ENCODE results near the gene CASD1.

Gene CASD1

GRCh38 chr7:94511718-94512117 is 2.1 kb downstream of the CASD1 start:
- no peak for DNase-seq (ENCODE audit: low read depth)
- no peak for TF ChIP-seq CTCF (IDR thresholded peaks at IDR 0.05; ENCODE audit: insufficient read depth, low read depth, low read length, missing control alignments)
- no peak overlapping the region for H3K4me3 ChIP-seq (ENCODE audit: low read depth, low read length)

DNA sequence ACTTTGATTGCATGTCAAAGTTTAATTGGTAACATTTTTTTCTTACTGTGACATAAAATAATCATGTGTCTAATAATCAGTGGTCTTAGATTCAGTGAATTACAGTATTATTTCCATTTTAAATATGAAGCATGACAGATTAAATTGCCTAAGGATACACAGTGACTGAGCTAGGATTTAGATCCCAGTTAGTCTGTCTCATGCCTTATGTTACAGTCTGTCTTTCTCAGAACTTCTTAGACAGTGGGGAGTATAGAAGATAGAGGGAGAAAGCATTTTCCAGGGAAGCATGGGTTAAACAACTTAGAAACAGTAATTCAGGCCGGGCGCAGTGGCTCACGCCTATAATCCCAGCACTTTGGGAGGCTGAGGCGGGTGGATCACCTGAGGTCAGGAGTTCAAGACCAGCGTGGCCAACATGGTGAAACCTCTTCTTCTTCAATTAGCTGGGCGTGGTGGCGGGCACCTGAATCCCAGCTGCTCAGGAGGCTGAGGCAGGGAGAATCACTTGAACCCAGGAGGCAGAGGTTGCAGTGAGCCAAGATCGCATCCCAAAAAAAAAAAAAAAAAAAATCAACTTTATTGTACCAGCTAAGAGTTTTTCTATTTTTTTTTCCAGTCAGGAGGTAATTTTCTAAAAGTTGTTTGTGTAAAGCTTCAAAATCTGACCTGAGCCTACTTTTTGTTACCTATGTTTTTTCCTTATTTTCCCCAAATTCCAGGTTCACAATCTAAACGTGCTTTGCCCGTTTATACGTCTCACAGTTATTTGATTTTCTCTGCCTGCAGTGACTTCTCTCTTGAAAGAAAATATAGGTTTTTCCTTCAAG is 3.3 kb downstream of the CASD1 start:
- TF ChIP-seq CTCF (IDR thresholded peaks at IDR 0.05; ENCODE audit: insufficient read depth, low read depth, low read length, missing control alignments) = no peak
- DNase-seq (ENCODE audit: low read depth) = no peak
- no peak overlapping the region for H3K4me3 ChIP-seq (ENCODE audit: low read depth, low read length)

GRCh38 chr7:94513565-94513860 is 3.9 kb downstream of the CASD1 start:
- DNase-seq (ENCODE audit: low read depth) = no peak
- H3K4me3 ChIP-seq (ENCODE audit: low read depth, low read length) = no peak overlapping the region
- no peak for TF ChIP-seq CTCF (IDR thresholded peaks at IDR 0.05; ENCODE audit: insufficient read depth, low read depth, low read length, missing control alignments)

- TF ChIP-seq CTCF (IDR thresholded peaks at IDR 0.05; ENCODE audit: insufficient read depth, low read depth, low read length, missing control alignments) = no peak
- no peak overlapping the region for H3K4me3 ChIP-seq (ENCODE audit: low read depth, low read length)
- DNase-seq (ENCODE audit: low read depth) = no peak
These were observed 4.7 kb downstream of the CASD1 start for GRCh38 chr7:94514140-94514889.

DNA sequence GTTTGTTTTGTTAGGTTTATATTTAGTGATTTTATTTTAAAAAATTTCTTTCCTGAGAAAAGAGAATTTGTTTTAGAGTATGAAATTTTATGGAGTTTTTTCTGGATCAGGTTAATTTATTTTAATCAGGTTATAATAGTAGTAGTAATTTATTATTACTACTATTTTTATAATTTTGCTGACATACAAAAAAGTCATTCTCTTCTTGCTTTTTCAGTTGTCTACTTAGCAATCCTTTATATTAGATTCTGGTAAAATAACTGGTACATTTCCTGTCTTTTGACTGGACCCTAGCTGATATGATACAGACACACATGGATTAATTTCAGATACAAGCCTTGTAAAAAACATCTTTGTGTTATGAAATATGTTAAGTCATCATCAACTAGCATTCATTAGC is 5.3 kb downstream of the CASD1 start:
- H3K4me3 ChIP-seq (ENCODE audit: low read depth, low read length) = no peak overlapping the region
- no peak for TF ChIP-seq CTCF (IDR thresholded peaks at IDR 0.05; ENCODE audit: insufficient read depth, low read depth, low read length, missing control alignments)
- DNase-seq (ENCODE audit: low read depth) = no peak

- H3K4me3 ChIP-seq (ENCODE audit: low read depth, low read length) = no peak overlapping the region
- no peak for DNase-seq (ENCODE audit: low read depth)
- no peak for TF ChIP-seq CTCF (IDR thresholded peaks at IDR 0.05; ENCODE audit: insufficient read depth, low read depth, low read length, missing control alignments)
These were observed 16.3 kb downstream of the CASD1 start for GRCh38 chr7:94525923-94526322.

Data from GM12865 (cell line).